GM12878 (cell line): ENCODE measurements around the gene SRSF5. TPM values are rescaled to one million over a fixed set of nuclear protein-coding genes. Genes with fewer than 3 reads are reported as not detected.

Source experiments
- ATAC-seq: fragments of 200-7000 bp; cut with Tn5 transposase; 3 replicates; pipeline ENCODE4 v1.9.1; 2020; ENCODE audit warnings: mild to moderate bottlenecking, moderate library complexity
- BruUV-seq: library from RNA; stranded (reverse); fragments of 400-500 nt; replicated peaks from 2 replicates; lab custom pipeline; 2021; lab: Mats Ljungman, UMichigan
- CTCF ChIA-PET: fragments of 300-600 bp; sonication (Branson Sonifier 250); formaldehyde crosslinking; extraction: SDS; loops from one replicate; lab custom pipeline; 2021; ENCODE audit warnings: inconsistent platforms; lab: Yijun Ruan, JAX
- POLR2A ChIA-PET: fragments of 350-600 bp; formaldehyde crosslinking; extraction: SDS; loops from one replicate; lab custom pipeline; 2021; ENCODE audit warnings: inconsistent platforms; lab: Charles Lee
- RAD21 ChIA-PET: fragments of 300-600 bp; sonication (Branson Sonifier 250); formaldehyde crosslinking; loops from one replicate; lab custom pipeline; 2023; ENCODE audit warnings: antibody characterized with exemption; ENCODE audit not compliant: unreplicated experiment; lab: Charles Lee
- SMC1A ChIA-PET: fragments of 300-600 bp; sonication (Branson Sonifier 250); formaldehyde crosslinking; loops from one replicate; lab custom pipeline; 2023; ENCODE audit not compliant: unreplicated experiment, uncharacterized antibody; lab: Charles Lee
- DNase-seq: peaks from one replicate; pipeline ENCODE4 v3.0.0-alpha.2; 2011; ENCODE audit warnings: low read depth, low spot score
- FAIRE-seq: peaks from 3 replicates; lab custom pipeline; 2011; peaks lifted over from hg19 to GRCh38; lab: Jason Lieb, UNC
- H2AFZ ChIP-seq: 2 replicates; pipeline ENCODE4 v1.6.0; 2011; ENCODE audit warnings: low read depth, low read length, control low read depth; ENCODE audit not compliant: control insufficient read depth
- H3K27ac ChIP-seq: 2 replicates; pipeline ENCODE4 v1.5.1; 2011; ENCODE audit warnings: control low read depth; ENCODE audit not compliant: control insufficient read depth, insufficient read depth
- H3K27me3 ChIP-seq, 2 experiments: replicated peaks in 1 of 2; 2 replicates each; pipeline versions ENCODE4 v1.6.0 to v1.6.1; 2011; ENCODE audit warnings: low read length in 1 of 2; ENCODE audit not compliant: control insufficient read depth in 2 of 2, insufficient read depth in 2 of 2
- H3K36me3 ChIP-seq, 2 experiments: 2 replicates each; pipeline ENCODE4 v1.5.1; 2011; ENCODE audit warnings: low read length in 1 of 2; ENCODE audit not compliant: control insufficient read depth in 2 of 2, insufficient read depth in 2 of 2
- H3K4me1 ChIP-seq: 2 replicates; pipeline ENCODE4 v1.6.1; 2011; ENCODE audit warnings: mild to moderate bottlenecking, low read length, moderate library complexity, mixed read lengths; ENCODE audit not compliant: control insufficient read depth, insufficient read depth
- H3K4me2 ChIP-seq: 2 replicates; pipeline ENCODE4 v1.6.0; 2011; ENCODE audit warnings: control low read depth; ENCODE audit not compliant: control insufficient read depth, insufficient read depth
- H3K4me3 ChIP-seq: fragments of 200-600 bp; sonication (generic); 2 replicates; pipeline ENCODE4 v1.5.1; 2016
- H3K79me2 ChIP-seq: 2 replicates; pipeline ENCODE4 v1.6.0; 2011; ENCODE audit warnings: low read length; ENCODE audit not compliant: control insufficient read depth, insufficient read depth
- H3K9ac ChIP-seq: 2 replicates; pipeline ENCODE4 v1.8.0; 2011; ENCODE audit warnings: low read length, control low read depth, mixed read lengths; ENCODE audit not compliant: control insufficient read depth, insufficient read depth
- H3K9me3 ChIP-seq: replicated peaks from 3 replicates; pipeline ENCODE4 v1.5.1; 2011; ENCODE audit warnings: mild to moderate bottlenecking, low read length; ENCODE audit not compliant: control insufficient read depth, insufficient read depth
- H4K20me1 ChIP-seq: 2 replicates; pipeline ENCODE4 v1.6.0; 2011; ENCODE audit not compliant: control insufficient read depth, insufficient read depth
- GATAD2B ChIP-seq: fragments of 450-650 bp; conservative IDR thresholded peaks from 2 replicates; pipeline ENCODE4 v1.6.1; 2017; ENCODE audit warnings: low read depth, mild to moderate bottlenecking, moderate library complexity
- HDGF ChIP-seq: fragments of 450-650 bp; IDR thresholded peaks from 2 replicates; pipeline ENCODE4 v1.6.1; 2016; ENCODE audit warnings: antibody characterized with exemption
- HSF1 ChIP-seq: fragments of 150-350 bp; IDR thresholded peaks from 2 replicates; pipeline ENCODE4 v1.6.1; 2014; ENCODE audit warnings: mild to moderate bottlenecking, low read depth, low read length
- IKZF1 ChIP-seq: fragments of 450-650 bp; conservative IDR thresholded peaks from 2 replicates; pipeline ENCODE4 v1.6.1; 2017; ENCODE audit warnings: antibody characterized with exemption, mild to moderate bottlenecking
- KLF5 ChIP-seq: fragments of 450-650 bp; IDR thresholded peaks from 2 replicates; pipeline ENCODE4 v1.6.1; 2014; ENCODE audit warnings: mild to moderate bottlenecking; ENCODE audit not compliant: partially characterized antibody
- MYB ChIP-seq: fragments of 150-350 bp; IDR thresholded peaks from 2 replicates; pipeline ENCODE4 v1.6.1; 2014; ENCODE audit warnings: mild to moderate bottlenecking, low read depth, low read length, borderline replicate concordance
- POLR2AphosphoS2 ChIP-seq: IDR thresholded peaks from 2 replicates; pipeline ENCODE4 v1.6.1; 2011; ENCODE audit warnings: low read depth, mild to moderate bottlenecking, low read length, improper control_type of control experiment, moderate library complexity
- REST ChIP-seq: IDR thresholded peaks from 2 replicates; pipeline ENCODE4 v1.6.1; 2012; ENCODE audit warnings: mild to moderate bottlenecking, low read depth, low read length
- SKIL ChIP-seq: fragments of 450-650 bp; IDR thresholded peaks from 2 replicates; pipeline ENCODE4 v1.6.1; 2017; ENCODE audit warnings: mild to moderate bottlenecking, low read depth, inconsistent platforms; ENCODE audit not compliant: poor library complexity, severe bottlenecking
- SMARCA5 ChIP-seq: fragments of 450-650 bp; IDR thresholded peaks from 2 replicates; pipeline ENCODE4 v1.6.1; 2017; ENCODE audit warnings: mild to moderate bottlenecking
- SUPT20H ChIP-seq: IDR thresholded peaks from 2 replicates; pipeline ENCODE4 v1.6.1; 2011; ENCODE audit warnings: low read depth, mild to moderate bottlenecking, low read length, moderate library complexity, borderline replicate concordance; ENCODE audit not compliant: control insufficient read depth
- ZBED1 ChIP-seq: IDR thresholded peaks from 2 replicates; pipeline ENCODE4 v1.6.1; 2016; ENCODE audit warnings: borderline replicate concordance
- ZNF592 ChIP-seq: fragments of 450-650 bp; IDR thresholded peaks from 2 replicates; pipeline ENCODE4 v1.6.1; 2017; ENCODE audit warnings: mild to moderate bottlenecking, moderate library complexity
- WGBS: methylation state at CpG from one replicate; pipeline ENCODE4 v1.1.6; 2016; ENCODE audit warnings: low lambda C conversion rate; ENCODE audit not compliant: insufficient replicate concordance, insufficient coverage; ENCODE audit errors: missing lambda C conversion rate; 5-methylcytosine and 5-hydroxymethylcytosine counted together
- in situ Hi-C: fragments of 300-500 bp; cut with MboI; formaldehyde crosslinking; loops from 9 replicates; pipeline ENCODE4 v1.14.3; 2018; ENCODE audit warnings: mixed read lengths
- intact Hi-C: fragments of 100-400 bp; cut with micrococcal nuclease; formaldehyde crosslinking; loops from one replicate; pipeline ENCODE4 v1.14.2; 2022; ENCODE audit not compliant: unreplicated experiment
- polyA plus RNA-seq, 11 experiments: library from polyadenylated mRNA; depleted of rRNA in 4 of 11; unstranded in 6 of 11; stranded (reverse) in 5 of 11; fragments of >200 nt; fragmentation: Nextera tagmentation in 4 of 11; fragmentation: Illumina TruSeq in 1 of 11; extraction: Ambion mirVana in 4 of 11; extraction: Trizol in 1 of 11; gene quantifications; 1 replicate in 1 of 11; 2 replicates in 10 of 11; pipeline versions ENCODE4 v1.2.1 to v1.2.3, GENCODE V29; 2011 to 2016; ENCODE audit warnings: inconsistent platforms in 2 of 11, missing spikeins in 2 of 11, low read depth in 1 of 11
- total RNA-seq, 4 experiments: library from RNA; depleted of rRNA in 3 of 4; stranded (reverse); fragments of >200 nt in 3 of 4; fragmentation: Illumina TruSeq in 1 of 4; extraction: Trizol in 1 of 4; gene quantifications; 2 replicates each; pipeline versions ENCODE4 v1.2.1 to v1.2.3, GENCODE V29; 2013 to 2021

The SRSF5 gene
- total and polyA plus RNA-seq, 10 of the 15 experiments (the other 5 are each of a cell fraction or from before 2014, with no cell fraction given) = 136 to 453 (median 275) TPM

GRCh38 chr14:69760810-69761209 is 6.1 kb upstream of the SRSF5 start:
- CTCF ChIA-PET = no interaction called here
- TF ChIP-seq REST (no peak), KLF5 (no peak), HDGF (no peak), SMARCA5 (no peak), ZNF592 (no peak), POLR2AphosphoS2 (no peak), GATAD2B (no peak), ZBED1 (no peak), HSF1 (no peak), SUPT20H (no peak), MYB (no peak), SKIL (no peak), IKZF1 (no peak)

More at GRCh38 chr14:69760810-69761209, 6.1 kb upstream of the SRSF5 start:
- H4K20me1 ChIP-seq = no peaks in the 10 kb centered on the region
- H3K9me3 ChIP-seq = peaks cover 5% of the 10 kb centered on the region; the same call in 2 of the 3 replicates
- SMC1A ChIA-PET = interaction anchor here (0.8 to 1.6 kb wide), 2 partner anchors 176 to 1004 kb away, joined by 3 read pairs; no protein-coding TSS in a partner anchor
- intact Hi-C loops = no loop called here
- no peak overlapping the region for H3K4me3 ChIP-seq
- POLR2A ChIA-PET = no interaction called here
- no peak for FAIRE-seq
- no peak for ATAC-seq
- H3K4me2 ChIP-seq = no peak overlapping the region
- no peaks in the 10 kb centered on the region for H3K79me2 ChIP-seq
- no peak overlapping the region for H3K27ac ChIP-seq
- H2AFZ ChIP-seq = no peak overlapping the region
- DNase-seq = no peak
- RAD21 ChIA-PET = no interaction called here
- in situ Hi-C loops = no loop called here
- 43% methylated on average over 1 of the region's 1 CpG for WGBS
- H3K36me3 ChIP-seq = no peaks in the 10 kb centered on the region
- no peaks in the 10 kb centered on the region; the same call in 1 of the 2 replicates for H3K4me1 ChIP-seq
- no peak overlapping the region for H3K9ac ChIP-seq
- no TSS peak for BruUV-seq
- no peaks in the 10 kb centered on the region; a peak in 1 of 4 replicates for H3K27me3 ChIP-seq
